Loucy (cell line): Measurements from ENCODE around the gene TRIM58.

Experiments used
- H2AFZ ChIP-seq: fragments of 200-600 bp; sonication (generic); 2 replicates; pipeline ENCODE4 v1.6.0; 2016; ENCODE audit warnings: antibody characterized with exemption, mild to moderate bottlenecking, low read length, moderate library complexity
- H3F3A ChIP-seq: fragments of 200-600 bp; 2 replicates; pipeline ENCODE4 v1.6.0; 2016; ENCODE audit warnings: antibody characterized with exemption, low read depth, mild to moderate bottlenecking
- H3K27me3 ChIP-seq: fragments of 200-600 bp; sonication (generic); 2 replicates; pipeline ENCODE4 v1.6.1; 2014; ENCODE audit warnings: low read length, mild to moderate bottlenecking; ENCODE audit not compliant: insufficient read depth, poor library complexity, severe bottlenecking
- H3K36me3 ChIP-seq: fragments of 200-600 bp; sonication (generic); 2 replicates; pipeline ENCODE4 v1.6.1; 2016; ENCODE audit warnings: low read length; ENCODE audit not compliant: insufficient read depth
- H3K4me1 ChIP-seq: fragments of 200-600 bp; sonication (generic); 2 replicates; pipeline ENCODE4 v1.5.1; 2014; ENCODE audit warnings: low read length, mild to moderate bottlenecking; ENCODE audit not compliant: insufficient read depth, poor library complexity, severe bottlenecking
- H3K4me2 ChIP-seq: fragments of 200-600 bp; sonication (generic); 2 replicates; pipeline ENCODE4 v1.6.0; 2014; ENCODE audit warnings: antibody characterized with exemption, low read length, low read depth, mild to moderate bottlenecking; ENCODE audit not compliant: poor library complexity, severe bottlenecking
- H3K4me3 ChIP-seq: fragments of 200-600 bp; sonication (generic); 2 replicates; pipeline ENCODE4 v1.5.1; 2014; ENCODE audit warnings: low read length, mild to moderate bottlenecking, mixed read lengths; ENCODE audit not compliant: poor library complexity, severe bottlenecking
- H3K79me2 ChIP-seq: fragments of 200-600 bp; sonication (generic); 2 replicates; pipeline ENCODE4 v1.6.1; 2014; ENCODE audit warnings: low read length; ENCODE audit not compliant: insufficient read depth
- H3K9ac ChIP-seq: fragments of 200-600 bp; sonication (generic); 2 replicates; pipeline ENCODE4 v1.6.0; 2014; ENCODE audit warnings: mild to moderate bottlenecking, low read depth, low read length, moderate library complexity; ENCODE audit not compliant: poor library complexity, severe bottlenecking
- H3K9me2 ChIP-seq: fragments of 200-600 bp; sonication (generic); replicated peaks from 2 replicates; pipeline ENCODE4 v1.6.1; 2016; ENCODE audit warnings: low read depth, low read length, mixed read lengths
- H3K9me3 ChIP-seq: fragments of 200-600 bp; sonication (generic); 2 replicates; pipeline ENCODE4 v1.6.1; 2014; ENCODE audit warnings: mild to moderate bottlenecking, antibody characterized with exemption, low read length, low read depth; ENCODE audit not compliant: insufficient read depth
- H4K20me1 ChIP-seq: fragments of 200-600 bp; sonication (generic); 2 replicates; pipeline ENCODE4 v1.6.0; 2014; ENCODE audit warnings: antibody characterized with exemption, low read length, mild to moderate bottlenecking; ENCODE audit not compliant: insufficient read depth, poor library complexity, severe bottlenecking
- EZH2phosphoT487 ChIP-seq: fragments of 200-600 bp; IDR thresholded peaks from 2 replicates; pipeline ENCODE4 v1.6.1; 2018; ENCODE audit warnings: antibody characterized with exemption, mild to moderate bottlenecking, moderate library complexity, borderline replicate concordance
- TF ChIP-seq, protein P1 (sequence below): fragments of 200-600 bp; sonication (generic); conservative IDR thresholded peaks from 2 replicates; pipeline ENCODE4 v1.5.1; 2014; ENCODE audit warnings: mild to moderate bottlenecking, antibody characterized with exemption, low read length

TRIM58 gene

DNA sequence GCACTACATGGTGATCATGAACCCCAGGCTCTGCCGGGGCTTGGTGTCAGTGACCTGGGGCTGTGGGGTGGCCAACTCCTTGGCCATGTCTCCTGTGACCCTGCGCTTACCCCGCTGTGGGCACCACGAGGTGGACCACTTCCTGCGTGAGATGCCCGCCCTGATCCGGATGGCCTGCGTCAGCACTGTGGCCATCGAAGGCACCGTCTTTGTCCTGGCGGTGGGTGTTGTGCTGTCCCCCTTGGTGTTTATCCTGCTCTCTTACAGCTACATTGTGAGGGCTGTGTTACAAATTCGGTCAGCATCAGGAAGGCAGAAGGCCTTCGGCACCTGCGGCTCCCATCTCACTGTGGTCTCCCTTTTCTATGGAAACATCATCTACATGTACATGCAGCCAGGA is 39.0 kb downstream of the TRIM58 start:
- Histone ChIP-seq H3K27me3 (no peaks in the 10 kb centered on the region), H2AFZ (no peak overlapping the region), H3K9me3 (no peaks in the 10 kb centered on the region), H4K20me1 (no peaks in the 10 kb centered on the region), H3K9me2 (no peaks in the 10 kb centered on the region), H3K79me2 (no peaks in the 10 kb centered on the region), H3F3A (no peaks in the 10 kb centered on the region), H3K9ac (no peak overlapping the region), H3K4me2 (no peak overlapping the region), H3K36me3 (no peaks in the 10 kb centered on the region), H3K4me1 (no peaks in the 10 kb centered on the region), H3K4me3 (no peak overlapping the region)
- TF ChIP-seq, protein P1, sequence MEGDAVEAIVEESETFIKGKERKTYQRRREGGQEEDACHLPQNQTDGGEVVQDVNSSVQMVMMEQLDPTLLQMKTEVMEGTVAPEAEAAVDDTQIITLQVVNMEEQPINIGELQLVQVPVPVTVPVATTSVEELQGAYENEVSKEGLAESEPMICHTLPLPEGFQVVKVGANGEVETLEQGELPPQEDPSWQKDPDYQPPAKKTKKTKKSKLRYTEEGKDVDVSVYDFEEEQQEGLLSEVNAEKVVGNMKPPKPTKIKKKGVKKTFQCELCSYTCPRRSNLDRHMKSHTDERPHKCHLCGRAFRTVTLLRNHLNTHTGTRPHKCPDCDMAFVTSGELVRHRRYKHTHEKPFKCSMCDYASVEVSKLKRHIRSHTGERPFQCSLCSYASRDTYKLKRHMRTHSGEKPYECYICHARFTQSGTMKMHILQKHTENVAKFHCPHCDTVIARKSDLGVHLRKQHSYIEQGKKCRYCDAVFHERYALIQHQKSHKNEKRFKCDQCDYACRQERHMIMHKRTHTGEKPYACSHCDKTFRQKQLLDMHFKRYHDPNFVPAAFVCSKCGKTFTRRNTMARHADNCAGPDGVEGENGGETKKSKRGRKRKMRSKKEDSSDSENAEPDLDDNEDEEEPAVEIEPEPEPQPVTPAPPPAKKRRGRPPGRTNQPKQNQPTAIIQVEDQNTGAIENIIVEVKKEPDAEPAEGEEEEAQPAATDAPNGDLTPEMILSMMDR, result no peak
- TF ChIP-seq EZH2phosphoT487, result no peak

DNA sequence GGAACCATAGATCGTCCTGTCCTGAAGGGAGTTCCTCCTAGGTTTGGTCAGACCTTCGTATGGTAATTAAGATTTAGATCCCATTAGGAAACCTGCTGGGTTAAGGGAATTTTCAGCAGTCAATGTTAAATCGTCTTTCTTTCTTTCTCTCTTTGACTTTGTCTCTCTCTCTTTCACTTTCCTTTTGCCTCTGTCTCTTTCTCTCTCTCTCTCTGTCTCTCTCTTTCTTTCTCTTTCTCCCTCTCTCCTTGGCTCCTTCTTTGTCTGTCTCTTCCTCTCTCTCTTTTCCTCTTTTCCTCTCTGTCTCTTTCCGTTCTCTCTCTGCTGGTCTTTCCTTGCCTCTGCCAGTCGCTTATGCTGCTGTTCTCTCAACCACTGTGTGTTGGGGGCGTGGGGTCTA is 47.1 kb downstream of the TRIM58 start:
- Histone ChIP-seq H3K4me2 (no peak overlapping the region), H3F3A (no peaks in the 10 kb centered on the region), H3K27me3 (no peaks in the 10 kb centered on the region), H2AFZ (no peak overlapping the region), H3K4me1 (peaks cover 3% of the 10 kb centered on the region), H3K9ac (no peak overlapping the region), H3K9me3 (no peaks in the 10 kb centered on the region), H3K79me2 (no peaks in the 10 kb centered on the region), H4K20me1 (no peaks in the 10 kb centered on the region), H3K36me3 (no peaks in the 10 kb centered on the region), H3K4me3 (no peak overlapping the region), H3K9me2 (no peaks in the 10 kb centered on the region)
- TF ChIP-seq, protein P1, result no peak
- TF ChIP-seq EZH2phosphoT487, result no peak

DNA sequence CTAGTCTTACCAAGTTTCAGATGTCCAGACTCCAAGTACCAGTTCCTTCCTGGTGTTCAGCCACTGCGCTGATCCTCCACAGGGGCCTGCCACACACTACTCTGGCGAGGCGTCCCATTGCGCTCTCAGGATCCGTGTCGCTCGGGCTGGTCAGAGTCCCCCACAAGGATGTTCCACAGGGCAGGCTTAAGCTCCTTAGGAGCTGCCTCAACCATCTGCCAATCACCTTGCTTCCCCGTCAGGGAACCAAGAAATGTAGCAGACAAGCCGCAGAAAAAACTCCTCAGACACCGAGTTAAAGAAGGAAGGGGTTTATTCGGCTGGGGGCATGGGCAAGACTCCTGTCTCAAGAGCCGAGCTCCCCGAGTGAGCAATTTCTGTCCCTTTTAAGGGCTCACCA is 48.2 kb downstream of the TRIM58 start:
- Histone ChIP-seq H3K27me3 (no peaks in the 10 kb centered on the region), H3K9ac (no peak overlapping the region), H3F3A (no peaks in the 10 kb centered on the region), H3K4me2 (no peak overlapping the region), H3K9me3 (no peaks in the 10 kb centered on the region), H3K4me1 (peaks cover 3% of the 10 kb centered on the region), H3K79me2 (no peaks in the 10 kb centered on the region), H3K36me3 (no peaks in the 10 kb centered on the region), H4K20me1 (no peaks in the 10 kb centered on the region), H2AFZ (no peak overlapping the region), H3K9me2 (no peaks in the 10 kb centered on the region), H3K4me3 (no peak overlapping the region)
- TF ChIP-seq, protein P1, result no peak
- TF ChIP-seq EZH2phosphoT487, result no peak
